ENCODE data around the gene ASPSCR1. TPM values are rescaled to one million over a fixed set of nuclear protein-coding genes. Genes with fewer than 3 reads are reported as not detected.
A peak's percentile ranks its signal among the peaks of the same experiment; 100 is the strongest.

The ASPSCR1 gene
- total RNA-seq, 1 donor from 2014 or later = 21.7 TPM

GRCh38 chr17:82055023-82055964 is 77.9 kb downstream of the ASPSCR1 start:
- no peak for DNase-seq

DNA sequence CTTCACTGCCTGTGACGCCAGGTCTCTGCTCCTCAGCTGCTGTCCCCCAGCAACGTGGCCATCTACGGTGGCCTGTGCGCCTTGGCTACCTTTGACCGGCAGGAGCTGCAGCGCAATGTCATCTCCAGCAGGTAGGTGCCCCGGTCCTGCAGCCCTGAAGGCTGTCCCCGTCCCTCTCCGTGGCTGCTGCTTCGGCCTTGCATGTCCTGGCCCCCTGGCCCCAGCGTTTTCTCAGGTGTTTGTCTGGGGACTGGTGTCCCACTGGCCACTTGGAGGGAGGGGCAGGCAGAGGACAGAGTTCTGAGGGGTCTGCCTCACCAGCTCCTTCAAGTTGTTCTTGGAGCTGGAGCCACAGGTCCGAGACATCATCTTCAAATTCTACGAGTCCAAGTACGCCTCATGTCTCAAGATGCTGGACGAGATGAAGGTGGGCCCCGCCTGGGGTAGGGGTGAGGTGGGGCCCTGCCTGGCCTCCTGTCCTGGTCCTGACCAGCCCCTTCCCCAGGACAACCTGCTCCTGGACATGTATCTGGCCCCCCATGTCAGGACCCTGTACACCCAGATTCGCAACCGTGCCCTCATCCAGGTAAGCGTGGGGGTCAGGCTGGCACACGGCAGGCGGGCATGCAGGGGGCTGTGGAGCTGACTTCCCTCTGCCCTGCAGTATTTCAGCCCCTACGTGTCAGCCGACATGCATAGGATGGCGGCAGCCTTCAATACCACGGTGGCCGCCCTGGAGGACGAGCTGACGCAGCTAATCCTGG is 78.7 kb downstream of the ASPSCR1 start:
- no peak for DNase-seq

DNA sequence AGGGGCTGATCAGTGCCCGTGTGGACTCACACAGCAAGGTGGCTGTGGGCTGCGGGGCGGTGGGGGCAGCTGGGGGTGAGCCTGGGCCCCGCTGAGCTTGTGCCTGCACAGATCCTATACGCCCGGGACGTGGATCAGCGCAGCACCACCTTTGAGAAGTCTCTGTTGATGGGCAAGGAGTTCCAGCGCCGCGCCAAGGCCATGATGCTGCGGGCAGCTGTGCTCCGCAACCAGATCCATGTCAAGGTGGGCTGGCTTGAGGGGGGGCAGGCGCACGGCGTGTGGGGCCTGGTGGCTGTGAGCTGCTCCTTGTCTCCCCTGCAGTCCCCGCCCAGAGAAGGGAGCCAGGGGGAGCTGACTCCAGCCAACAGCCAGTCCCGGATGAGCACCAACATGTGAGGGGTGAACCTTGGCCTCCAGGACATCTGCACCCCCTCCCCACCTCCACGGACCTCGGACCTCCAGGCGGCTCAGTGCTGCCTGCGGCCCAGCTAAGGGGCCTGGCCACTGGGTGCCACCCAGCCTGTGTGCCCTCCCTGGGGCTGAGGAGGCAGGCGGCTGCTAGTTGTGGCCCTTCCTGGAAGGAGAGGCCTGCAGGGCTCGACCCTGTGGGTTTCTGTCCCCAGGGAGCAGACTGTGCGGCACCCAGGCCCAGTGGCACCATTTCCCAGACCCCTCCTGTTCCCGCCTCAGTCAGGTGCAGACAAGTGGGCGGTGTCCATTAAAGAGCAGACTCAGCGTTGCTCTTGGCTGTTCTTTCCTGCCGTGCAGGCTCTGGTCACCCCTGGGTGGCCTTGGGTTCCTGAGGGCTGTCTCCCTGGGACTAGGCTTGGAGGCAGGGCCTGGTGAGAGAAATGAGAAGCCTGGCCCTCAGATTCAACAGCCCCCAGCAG is 79.5 kb downstream of the ASPSCR1 start:
- no peak for DNase-seq

DNA sequence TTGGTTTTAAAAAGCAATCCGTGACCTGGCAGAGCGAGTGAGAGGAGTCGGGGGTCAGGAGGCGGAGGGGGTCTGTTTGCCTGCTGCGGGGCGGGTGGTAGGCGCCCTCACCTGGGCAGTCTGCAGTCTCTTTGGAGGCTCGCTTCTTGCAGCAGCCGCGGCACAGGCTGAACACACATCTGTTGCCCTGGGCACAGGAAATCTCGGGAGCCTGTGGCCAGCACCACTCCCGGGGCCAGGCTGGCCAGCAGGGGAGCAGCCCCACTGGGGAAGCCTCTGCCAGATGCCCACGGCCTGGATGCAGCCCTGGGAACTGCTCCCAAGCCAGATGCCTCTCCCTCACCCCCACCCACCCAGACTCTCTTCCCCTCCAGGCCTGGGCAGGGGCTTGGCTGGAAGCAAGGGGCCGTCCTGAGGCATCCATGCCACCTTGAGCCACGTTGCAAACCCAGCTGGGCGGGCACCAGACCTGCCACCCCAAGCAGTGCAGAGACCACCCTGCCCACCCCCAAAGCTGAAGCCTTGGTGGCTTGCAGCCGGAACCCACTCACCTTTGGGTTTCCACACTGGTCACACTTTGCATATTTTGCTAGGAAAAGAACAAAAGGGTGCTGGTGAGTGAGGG is 80.9 kb downstream of the ASPSCR1 start:
- DNase-seq = no peak

- DNase-seq = no peak
Measured at GRCh38 chr17:82058855-82059249, 81.4 kb downstream of the ASPSCR1 start.

DNA sequence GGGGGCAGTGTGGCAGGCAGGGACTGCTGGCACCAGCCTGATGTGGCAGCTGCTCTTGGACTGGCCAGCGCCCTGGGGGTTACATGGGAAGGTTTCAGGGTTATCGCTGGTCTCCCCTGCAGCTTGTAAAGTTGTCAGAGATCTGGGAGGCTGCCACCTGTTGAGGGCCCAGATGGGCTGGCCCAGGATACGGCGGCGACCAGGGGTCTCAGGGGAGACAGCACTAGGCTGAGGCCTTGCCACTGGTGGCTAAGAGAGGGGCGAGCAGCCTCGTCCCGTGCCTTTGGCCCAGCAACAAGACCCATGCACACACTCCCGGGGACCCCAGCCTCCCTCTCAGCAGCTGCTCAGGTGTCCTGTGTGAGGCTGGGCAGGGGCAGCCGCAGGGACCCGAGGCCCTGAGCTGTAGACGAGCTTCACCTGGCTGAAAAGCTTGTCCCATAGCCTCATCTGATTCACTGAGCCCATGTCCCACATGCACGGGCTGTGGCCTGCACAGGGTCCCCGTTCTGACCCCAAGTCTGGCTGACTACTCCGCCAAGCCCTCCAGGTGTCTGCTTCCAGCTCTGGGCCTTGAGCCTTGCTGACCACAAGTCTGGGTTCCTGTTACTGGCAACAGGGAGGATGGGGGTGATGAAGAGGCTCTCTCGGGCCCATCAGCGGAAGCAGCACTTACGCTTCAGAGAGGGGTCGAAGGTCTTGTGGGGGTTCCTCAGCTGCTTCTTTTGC is 82.0 kb downstream of the ASPSCR1 start:
- DNase-seq = no peak

GRCh38 chr17:82060001-82060380 is 82.6 kb downstream of the ASPSCR1 start:
- no peak for DNase-seq

- no peak for DNase-seq
Measured at GRCh38 chr17:82060614-82061013, 83.2 kb downstream of the ASPSCR1 start.

DNA sequence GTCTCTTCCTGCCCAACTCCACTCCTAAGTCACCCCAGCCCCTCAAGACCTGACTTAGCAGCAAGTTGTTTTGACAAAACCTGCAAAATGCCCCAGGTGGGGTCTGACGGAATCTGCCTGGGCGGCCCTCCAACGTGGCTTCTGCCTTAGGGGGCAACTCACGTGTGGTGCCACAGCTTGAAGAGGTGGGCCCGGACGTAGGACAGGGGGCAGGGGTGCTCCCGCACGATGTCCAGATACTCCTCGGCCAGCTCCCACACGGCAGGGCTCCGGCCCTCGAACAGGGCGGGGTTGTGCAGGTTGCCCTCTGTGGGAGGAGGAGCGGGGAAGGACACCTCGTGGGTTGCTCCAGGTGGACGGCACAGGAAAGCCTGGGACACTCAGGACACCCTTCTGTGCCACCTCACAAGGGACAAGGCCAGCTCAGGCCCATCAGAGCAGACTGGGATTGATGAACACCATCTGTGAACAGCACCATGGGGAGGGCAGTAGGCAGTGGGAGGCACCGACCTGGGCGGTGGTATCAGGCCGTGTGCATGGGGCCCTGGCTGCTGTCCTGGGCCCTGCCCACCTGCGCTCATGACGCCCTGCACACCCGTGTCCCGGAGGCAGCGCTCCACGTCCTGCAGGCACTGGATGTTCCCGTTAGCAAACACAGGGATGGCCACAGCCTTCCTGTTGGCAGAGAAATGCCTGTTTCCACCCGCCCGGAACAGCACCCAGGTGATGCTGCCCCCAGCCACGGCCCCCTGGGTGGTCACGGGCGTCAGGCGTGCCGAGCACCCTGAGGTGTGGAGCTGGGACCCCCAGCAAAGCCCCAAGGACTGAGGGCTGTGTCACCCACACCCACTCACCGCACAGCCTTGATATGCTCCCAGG is 83.9 kb downstream of the ASPSCR1 start:
- no peak for DNase-seq

DNA sequence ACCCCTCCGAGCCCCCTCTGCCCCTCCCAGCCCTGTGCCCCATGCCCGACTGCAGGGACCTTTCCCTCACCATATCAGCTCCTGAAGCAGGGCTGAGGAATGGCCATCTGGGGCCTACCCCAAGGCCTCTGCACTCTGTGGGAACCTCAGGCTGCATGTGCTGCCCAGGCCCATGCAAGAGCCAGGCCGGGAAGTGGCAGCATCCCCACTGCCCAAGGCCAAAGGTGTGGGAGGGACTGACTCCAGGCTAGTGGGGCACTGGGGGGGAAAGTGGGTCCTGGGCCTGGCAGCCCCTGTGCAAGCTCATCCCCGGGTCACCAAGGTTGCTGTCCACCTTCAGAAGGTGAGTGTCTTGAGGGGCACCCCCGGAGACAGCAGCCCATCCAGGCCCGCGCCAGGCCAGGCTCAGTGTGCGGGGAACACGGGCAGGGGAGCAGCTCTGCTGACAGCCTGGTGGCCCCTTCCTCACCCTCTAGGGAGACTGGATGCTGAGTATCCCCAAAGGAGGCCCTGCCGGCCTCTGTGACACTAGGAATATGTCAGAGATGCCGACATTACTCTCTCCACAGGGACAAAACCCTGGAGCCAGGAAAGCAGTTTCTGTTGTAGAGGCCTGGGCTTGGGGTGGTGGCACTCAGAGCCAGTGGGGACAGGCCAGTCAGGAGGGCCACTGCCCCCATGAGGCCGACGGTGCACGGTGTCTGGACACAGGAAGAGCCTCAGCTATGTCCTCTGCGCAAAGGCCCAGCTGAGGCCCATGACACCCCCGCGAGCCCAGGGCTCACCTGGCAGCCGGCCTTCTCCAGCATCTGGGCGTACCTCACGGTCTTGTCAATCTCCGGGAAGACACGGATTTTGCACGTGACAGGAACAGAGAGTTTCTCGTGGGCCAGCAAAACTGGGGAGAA is 84.9 kb downstream of the ASPSCR1 start:
- no peak for DNase-seq

DNA sequence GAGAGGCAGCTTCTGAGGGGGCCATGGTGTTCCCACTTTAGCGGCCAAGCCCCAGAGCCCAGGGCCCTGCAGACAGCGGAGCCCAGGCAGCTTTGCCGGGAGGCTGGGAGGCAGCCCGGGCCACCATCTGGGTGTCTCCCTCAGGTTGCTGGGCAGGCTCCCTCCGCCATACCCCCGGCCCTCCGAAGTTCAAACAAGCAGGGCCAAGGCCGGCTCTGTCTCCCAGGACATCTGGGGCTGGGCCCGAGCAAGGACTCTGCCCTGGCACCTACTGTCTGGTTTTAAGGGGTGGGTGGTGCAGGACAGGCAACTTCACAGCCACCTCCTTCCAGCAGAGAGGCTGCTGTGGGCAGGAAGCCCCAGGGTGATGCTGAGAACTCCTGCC is 85.5 kb downstream of the ASPSCR1 start:
- DNase-seq = no peak

DNA sequence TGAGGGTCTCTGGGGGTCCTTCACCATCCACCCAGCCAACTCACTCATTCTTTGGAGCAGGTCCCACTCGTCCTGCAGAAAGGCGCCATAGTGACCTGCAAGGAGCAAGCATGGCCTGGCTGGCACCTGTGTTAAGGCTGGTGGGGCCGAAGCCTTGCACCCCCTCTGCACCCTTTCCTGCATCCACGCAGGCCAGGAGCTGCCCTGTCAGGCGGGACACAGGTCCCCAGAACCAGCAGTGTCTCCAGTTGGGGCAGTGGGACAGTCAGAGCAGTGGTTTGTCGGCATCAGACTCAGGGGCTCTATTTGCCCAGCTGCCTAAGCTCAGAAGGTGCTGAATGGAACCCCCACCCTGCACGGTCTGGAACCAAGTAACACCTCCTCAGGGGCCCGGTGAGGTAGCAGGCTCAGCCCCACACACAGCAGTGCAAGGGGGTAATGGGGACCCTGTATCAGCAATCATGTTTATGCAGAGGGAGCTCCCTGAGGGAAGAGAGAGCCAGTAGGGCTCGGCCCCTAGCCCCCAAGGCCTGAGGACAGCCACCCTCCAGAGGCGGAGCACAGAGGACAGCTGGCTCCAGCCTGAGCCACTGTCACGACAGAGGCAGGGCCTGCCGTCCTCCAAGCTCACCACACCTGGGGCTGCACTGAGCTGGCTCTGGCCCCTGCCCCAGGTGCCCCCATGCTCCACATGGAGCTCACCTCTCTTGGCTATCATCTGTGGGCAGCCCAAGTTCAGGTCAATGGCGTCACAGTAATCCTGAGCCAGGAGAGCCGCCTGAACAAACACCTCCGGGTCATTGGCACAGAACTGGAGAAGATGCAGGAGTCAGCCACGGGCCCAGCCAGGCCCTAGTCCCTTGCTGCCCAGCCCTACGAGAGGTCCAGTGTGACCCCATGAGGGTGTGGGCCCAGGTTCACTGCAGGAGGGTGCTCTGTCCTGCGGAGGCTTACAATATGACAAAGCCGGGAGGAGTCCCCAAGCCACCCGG is 86.3 kb downstream of the ASPSCR1 start:
- DNase-seq = no peak

DNA sequence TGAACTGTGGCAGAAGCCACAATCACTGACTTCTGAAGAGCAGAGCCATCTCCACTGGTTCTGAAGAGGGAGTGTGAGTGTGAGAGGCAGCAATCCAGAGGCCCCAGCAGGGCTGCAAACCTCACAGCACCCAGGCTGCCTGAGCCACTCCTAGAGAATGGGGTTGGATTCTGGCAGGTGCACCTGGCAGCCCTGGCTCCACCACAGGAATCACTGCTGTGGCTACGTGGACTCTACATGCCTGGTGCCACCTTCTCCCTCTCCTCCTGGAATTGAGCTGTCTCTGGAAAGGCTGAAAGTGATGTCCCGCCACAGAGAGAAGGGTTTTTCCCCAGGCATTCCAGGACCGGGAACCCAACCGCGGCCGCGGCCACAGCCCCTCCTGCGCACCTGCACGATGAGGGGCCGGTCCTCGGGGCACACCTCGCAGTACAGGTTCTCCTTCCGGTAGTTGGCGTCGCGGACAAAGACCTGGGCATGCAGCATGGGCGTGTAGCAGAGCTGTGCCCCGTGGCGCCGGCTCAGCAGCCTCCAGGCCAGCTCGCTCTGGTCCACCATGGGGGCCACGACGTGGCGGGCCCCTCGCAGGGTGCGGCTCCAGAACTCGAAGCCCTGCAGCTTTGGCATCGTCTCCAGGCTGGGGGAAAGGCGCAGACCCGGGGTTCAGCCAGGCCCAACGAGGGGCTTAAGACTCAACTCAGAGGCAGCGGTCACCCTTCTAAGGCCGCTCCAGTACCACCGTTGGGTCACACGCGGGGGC is 87.2 kb downstream of the ASPSCR1 start:
- no peak for DNase-seq

DNA sequence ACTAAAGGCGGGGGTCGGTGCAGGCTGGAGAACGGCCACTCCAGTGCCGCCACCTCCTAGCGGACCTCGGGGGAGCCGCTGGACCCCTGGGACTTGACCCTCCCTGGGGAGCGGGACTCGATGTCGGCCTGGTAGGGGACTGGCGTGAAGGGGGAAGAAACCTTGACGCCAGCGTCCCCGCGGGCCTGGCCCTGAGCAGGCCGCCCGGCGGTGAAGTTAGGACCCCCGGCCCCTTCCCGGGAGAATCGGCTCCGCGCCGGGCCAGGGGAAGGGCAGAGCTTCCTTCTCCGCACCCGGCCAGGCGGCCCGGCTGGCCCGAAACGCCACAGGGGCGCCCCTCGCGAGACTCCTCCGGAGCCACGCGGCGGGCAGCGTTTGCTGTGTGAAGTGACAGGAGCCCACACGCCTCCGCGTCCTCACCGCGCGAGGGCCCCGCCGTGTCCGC is 87.8 kb downstream of the ASPSCR1 start:
- DNase-seq = no peak

GRCh38 chr17:82065638-82066303 is 88.3 kb downstream of the ASPSCR1 start, which contains the start of gene DUS1L:
Gene DUS1L (minus strand): TSS chr17:82065804. CDS start chr17:82065059, 745 bp downstream.
- DNase-seq = peak; percentile 67
